Fibroblast of skin of right biceps (primary cell): ENCODE data around the gene ITSN1.

Experiments used
- DNase-seq: peaks from one replicate; pipeline ENCODE4 v3.0.0-alpha.2; 2013

Gene ITSN1

GRCh38 chr21:33869873-33870272 is 227.6 kb downstream of the ITSN1 start:
- DNase-seq = no peak

GRCh38 chr21:33870768-33871167 is 228.5 kb downstream of the ITSN1 start:
- DNase-seq = no peak

GRCh38 chr21:33871171-33871570 is 228.9 kb downstream of the ITSN1 start:
- DNase-seq = peak; percentile 25

- DNase-seq = no peak
Observed at GRCh38 chr21:33872881-33873515, 230.7 kb downstream of the ITSN1 start.

- no peak for DNase-seq
Observed at GRCh38 chr21:33874161-33874560, 231.9 kb downstream of the ITSN1 start.

- DNase-seq = no peak
Observed at GRCh38 chr21:33875026-33875695, 232.9 kb downstream of the ITSN1 start.

- no peak for DNase-seq
Observed at GRCh38 chr21:33878824-33879223, 236.5 kb downstream of the ITSN1 start.

GRCh38 chr21:33880626-33881025 is 238.3 kb downstream of the ITSN1 start:
- no peak for DNase-seq

GRCh38 chr21:33881689-33882440 is 239.6 kb downstream of the ITSN1 start:
- no peak for DNase-seq

- no peak for DNase-seq
Observed at GRCh38 chr21:33883118-33883517, 240.8 kb downstream of the ITSN1 start.

GRCh38 chr21:33884376-33885171 is 242.3 kb downstream of the ITSN1 start:
- DNase-seq = peak; percentile 68

- no peak for DNase-seq
Observed at GRCh38 chr21:33885172-33885514, 242.8 kb downstream of the ITSN1 start.

- DNase-seq = no peak
Observed at GRCh38 chr21:33886321-33886720, 244.0 kb downstream of the ITSN1 start.

GRCh38 chr21:33890187-33890586 is 247.9 kb downstream of the ITSN1 start:
- DNase-seq = no peak

- no peak for DNase-seq
Observed at GRCh38 chr21:33892853-33893252, 250.6 kb downstream of the ITSN1 start.

GRCh38 chr21:33893917-33894316 is 251.6 kb downstream of the ITSN1 start:
- DNase-seq = no peak

- peak; percentile 90 for DNase-seq
Observed at GRCh38 chr21:33894736-33895288, 252.5 kb downstream of the ITSN1 start.

- DNase-seq = no peak
Observed at GRCh38 chr21:33895356-33895755, 253.1 kb downstream of the ITSN1 start.

GRCh38 chr21:33896691-33897090 is 254.4 kb downstream of the ITSN1 start:
- no peak for DNase-seq

GRCh38 chr21:33897098-33897497 is 254.8 kb downstream of the ITSN1 start:
- DNase-seq = no peak

GRCh38 chr21:33897739-33898138 is 255.4 kb downstream of the ITSN1 start:
- DNase-seq = no peak

- peak; percentile 60 for DNase-seq
Observed at GRCh38 chr21:33898586-33898985, 256.3 kb downstream of the ITSN1 start.

GRCh38 chr21:33899199-33899598 is 256.9 kb downstream of the ITSN1 start:
- peak; percentile 58 for DNase-seq
